GM12878 (cell line): ENCODE data around the gene HMG20B. TPM values are rescaled to one million over a fixed set of nuclear protein-coding genes. Genes with fewer than 3 reads are reported as not detected.

Experiments
- ATAC-seq: fragments of 200-7000 bp; cut with Tn5 transposase; 3 replicates; pipeline ENCODE4 v1.9.1; 2020; ENCODE audit warnings: mild to moderate bottlenecking, moderate library complexity
- BruUV-seq: library from RNA; stranded (reverse); fragments of 400-500 nt; replicated peaks from 2 replicates; lab custom pipeline; 2021; lab: Mats Ljungman, UMichigan
- CTCF ChIA-PET: fragments of 300-600 bp; sonication (Branson Sonifier 250); formaldehyde crosslinking; extraction: SDS; loops from one replicate; lab custom pipeline; 2021; ENCODE audit warnings: inconsistent platforms; lab: Yijun Ruan, JAX
- POLR2A ChIA-PET: fragments of 350-600 bp; formaldehyde crosslinking; extraction: SDS; loops from one replicate; lab custom pipeline; 2021; ENCODE audit warnings: inconsistent platforms; lab: Charles Lee
- RAD21 ChIA-PET: fragments of 300-600 bp; sonication (Branson Sonifier 250); formaldehyde crosslinking; loops from one replicate; lab custom pipeline; 2023; ENCODE audit warnings: antibody characterized with exemption; ENCODE audit not compliant: unreplicated experiment; lab: Charles Lee
- SMC1A ChIA-PET: fragments of 300-600 bp; sonication (Branson Sonifier 250); formaldehyde crosslinking; loops from one replicate; lab custom pipeline; 2023; ENCODE audit not compliant: unreplicated experiment, uncharacterized antibody; lab: Charles Lee
- DNase-seq: peaks from one replicate; pipeline ENCODE4 v3.0.0-alpha.2; 2011; ENCODE audit warnings: low read depth, low spot score
- FAIRE-seq: peaks from 3 replicates; lab custom pipeline; 2011; peaks lifted over from hg19 to GRCh38; lab: Jason Lieb, UNC
- H2AFZ ChIP-seq: 2 replicates; pipeline ENCODE4 v1.6.0; 2011; ENCODE audit warnings: low read depth, low read length, control low read depth; ENCODE audit not compliant: control insufficient read depth
- H3K27ac ChIP-seq: 2 replicates; pipeline ENCODE4 v1.5.1; 2011; ENCODE audit warnings: control low read depth; ENCODE audit not compliant: control insufficient read depth, insufficient read depth
- H3K27me3 ChIP-seq, 2 experiments: replicated peaks in 1 of 2; 2 replicates each; pipeline versions ENCODE4 v1.6.0 to v1.6.1; 2011; ENCODE audit warnings: low read length in 1 of 2; ENCODE audit not compliant: control insufficient read depth in 2 of 2, insufficient read depth in 2 of 2
- H3K36me3 ChIP-seq, 2 experiments: 2 replicates each; pipeline ENCODE4 v1.5.1; 2011; ENCODE audit warnings: low read length in 1 of 2; ENCODE audit not compliant: control insufficient read depth in 2 of 2, insufficient read depth in 2 of 2
- H3K4me1 ChIP-seq: 2 replicates; pipeline ENCODE4 v1.6.1; 2011; ENCODE audit warnings: mild to moderate bottlenecking, low read length, moderate library complexity, mixed read lengths; ENCODE audit not compliant: control insufficient read depth, insufficient read depth
- H3K4me2 ChIP-seq: 2 replicates; pipeline ENCODE4 v1.6.0; 2011; ENCODE audit warnings: control low read depth; ENCODE audit not compliant: control insufficient read depth, insufficient read depth
- H3K4me3 ChIP-seq: fragments of 200-600 bp; sonication (generic); 2 replicates; pipeline ENCODE4 v1.5.1; 2016
- H3K79me2 ChIP-seq: 2 replicates; pipeline ENCODE4 v1.6.0; 2011; ENCODE audit warnings: low read length; ENCODE audit not compliant: control insufficient read depth, insufficient read depth
- H3K9ac ChIP-seq: 2 replicates; pipeline ENCODE4 v1.8.0; 2011; ENCODE audit warnings: low read length, control low read depth, mixed read lengths; ENCODE audit not compliant: control insufficient read depth, insufficient read depth
- H3K9me3 ChIP-seq: replicated peaks from 3 replicates; pipeline ENCODE4 v1.5.1; 2011; ENCODE audit warnings: mild to moderate bottlenecking, low read length; ENCODE audit not compliant: control insufficient read depth, insufficient read depth
- H4K20me1 ChIP-seq: 2 replicates; pipeline ENCODE4 v1.6.0; 2011; ENCODE audit not compliant: control insufficient read depth, insufficient read depth
- CBX5 ChIP-seq: sonication (generic); IDR thresholded peaks from 2 replicates; pipeline ENCODE4 v1.6.1; 2016; ENCODE audit warnings: low read depth, moderate library complexity, mild to moderate bottlenecking, inconsistent platforms
- E2F8 ChIP-seq: fragments of 450-650 bp; IDR thresholded peaks from 2 replicates; pipeline ENCODE4 v1.6.1; 2018; ENCODE audit warnings: mild to moderate bottlenecking, low read depth, moderate library complexity; ENCODE audit not compliant: partially characterized antibody
- E4F1 ChIP-seq: fragments of 450-650 bp; IDR thresholded peaks from 2 replicates; pipeline ENCODE4 v1.6.1; 2018; ENCODE audit warnings: borderline replicate concordance, mild to moderate bottlenecking; ENCODE audit not compliant: partially characterized antibody
- IKZF2 ChIP-seq, 2 experiments: fragments of 450-650 bp; IDR thresholded peaks; 2 replicates each; pipeline ENCODE4 v1.6.1; 2017; ENCODE audit warnings: mild to moderate bottlenecking in 2 of 2, moderate library complexity in 2 of 2
- NFYA ChIP-seq: IDR thresholded peaks from 2 replicates; pipeline ENCODE4 v1.6.1; 2011; ENCODE audit warnings: low read depth, mild to moderate bottlenecking, low read length, improper control_type of control experiment, borderline replicate concordance
- POLR2AphosphoS2 ChIP-seq: IDR thresholded peaks from 2 replicates; pipeline ENCODE4 v1.6.1; 2011; ENCODE audit warnings: low read depth, mild to moderate bottlenecking, low read length, improper control_type of control experiment, moderate library complexity
- POU2F2 ChIP-seq: IDR thresholded peaks from 3 replicates; pipeline ENCODE4 v1.6.1; 2011; ENCODE audit warnings: low read depth, mild to moderate bottlenecking, low read length, borderline replicate concordance
- REST ChIP-seq: IDR thresholded peaks from 2 replicates; pipeline ENCODE4 v1.6.1; 2012; ENCODE audit warnings: mild to moderate bottlenecking, low read depth, low read length
- SKIL ChIP-seq: fragments of 450-650 bp; IDR thresholded peaks from 2 replicates; pipeline ENCODE4 v1.6.1; 2017; ENCODE audit warnings: mild to moderate bottlenecking, low read depth, inconsistent platforms; ENCODE audit not compliant: poor library complexity, severe bottlenecking
- SMC3 ChIP-seq: IDR thresholded peaks from 2 replicates; pipeline ENCODE4 v1.6.1; 2011; ENCODE audit warnings: low read length, improper control_type of control experiment, borderline replicate concordance
- SREBF2 ChIP-seq: IDR thresholded peaks from 2 replicates; pipeline ENCODE4 v1.6.1; 2012; ENCODE audit warnings: mild to moderate bottlenecking, low read length
- STAT3 ChIP-seq: IDR thresholded peaks from 2 replicates; pipeline ENCODE4 v1.6.1; 2011; ENCODE audit warnings: low read depth, low read length, improper control_type of control experiment
- WRNIP1 ChIP-seq: IDR thresholded peaks from 2 replicates; pipeline ENCODE4 v1.6.1; 2011; ENCODE audit warnings: low read depth, low read length, improper control_type of control experiment, borderline replicate concordance
- ZNF622 ChIP-seq: fragments of 450-650 bp; IDR thresholded peaks from 2 replicates; pipeline ENCODE4 v1.6.1; 2017; ENCODE audit warnings: mild to moderate bottlenecking, inconsistent platforms
- WGBS: methylation state at CpG from one replicate; pipeline ENCODE4 v1.1.6; 2016; ENCODE audit warnings: low lambda C conversion rate; ENCODE audit not compliant: insufficient replicate concordance, insufficient coverage; ENCODE audit errors: missing lambda C conversion rate; 5-methylcytosine and 5-hydroxymethylcytosine counted together
- in situ Hi-C: fragments of 300-500 bp; cut with MboI; formaldehyde crosslinking; loops from 9 replicates; pipeline ENCODE4 v1.14.3; 2018; ENCODE audit warnings: mixed read lengths
- intact Hi-C: fragments of 100-400 bp; cut with micrococcal nuclease; formaldehyde crosslinking; loops from one replicate; pipeline ENCODE4 v1.14.2; 2022; ENCODE audit not compliant: unreplicated experiment
- polyA plus RNA-seq, 11 experiments: library from polyadenylated mRNA; depleted of rRNA in 4 of 11; unstranded in 6 of 11; stranded (reverse) in 5 of 11; fragments of >200 nt; fragmentation: Nextera tagmentation in 4 of 11; fragmentation: Illumina TruSeq in 1 of 11; extraction: Ambion mirVana in 4 of 11; extraction: Trizol in 1 of 11; gene quantifications; 1 replicate in 1 of 11; 2 replicates in 10 of 11; pipeline versions ENCODE4 v1.2.1 to v1.2.3, GENCODE V29; 2011 to 2016; ENCODE audit warnings: inconsistent platforms in 2 of 11, missing spikeins in 2 of 11, low read depth in 1 of 11
- total RNA-seq, 4 experiments: library from RNA; depleted of rRNA in 3 of 4; stranded (reverse); fragments of >200 nt in 3 of 4; fragmentation: Illumina TruSeq in 1 of 4; extraction: Trizol in 1 of 4; gene quantifications; 2 replicates each; pipeline versions ENCODE4 v1.2.1 to v1.2.3, GENCODE V29; 2013 to 2021

The HMG20B gene
- total and polyA plus RNA-seq, 10 of the 15 experiments (the other 5 are each of a cell fraction or from before 2014, with no cell fraction given): 0.37 to 92.7 (median 47.0) TPM

- Histone ChIP-seq H3K9me3 (no peaks in the 10 kb centered on the region), H3K4me3 (no peak overlapping the region), H3K4me1 (no peaks in the 10 kb centered on the region), H2AFZ (no peak overlapping the region), H3K36me3 (peaks cover 0 to 8% of the 10 kb centered on the region in 2 experiments; a peak in 3 of 4 replicates), H3K9ac (no peak overlapping the region), H3K79me2 (no peaks in the 10 kb centered on the region), H3K27ac (no peak overlapping the region), H3K27me3 (no peaks in the 10 kb centered on the region), H4K20me1 (no peaks in the 10 kb centered on the region), H3K4me2 (no peak overlapping the region)
- RAD21 ChIA-PET: no interaction called here
- POLR2A ChIA-PET: no interaction called here
- intact Hi-C loops: no loop called here
- CTCF ChIA-PET: no interaction called here
- DNase-seq (no peak), ATAC-seq (no peak), FAIRE-seq (no peak)
- 97% methylated on average over 36 of the region's 36 CpGs for WGBS
- SMC1A ChIA-PET: no interaction called here
- BruUV-seq: no TSS peak
- in situ Hi-C loops: no loop called here
- TF ChIP-seq SMC3 (no peak), SREBF2 (no peak), E2F8 (no peak), POU2F2 (no peak), STAT3 (no peak), NFYA (no peak), POLR2AphosphoS2 (no peak), WRNIP1 (no peak), ZNF622 (no peak), IKZF2 (IDR thresholded peaks at IDR 0.05) (no peak), E4F1 (no peak), CBX5 (no peak), SKIL (no peak), REST (no peak)
Observed at GRCh38 chr19:3611841-3612240, 39.1 kb downstream of the HMG20B start.
